RPMI7951 (cell line): ENCODE measurements around the gene POU6F2. TPM values are rescaled to one million over a fixed set of nuclear protein-coding genes. Genes with fewer than 3 reads are reported as not detected.
A peak's percentile ranks its signal among the peaks of the same experiment; 100 is the strongest.
"Not testable (repeated sequence)": the region's sequence is repeated elsewhere in the genome, so short reads cannot be mapped to it uniquely, and the experiment has no call there.

ENCODE experiments used
- DNase-seq: peaks from one replicate; pipeline ENCODE4 v3.0.0-alpha.2; 2012; ENCODE audit warnings: low read depth
- total RNA-seq: library from RNA; depleted of rRNA; stranded (reverse); fragments of >200 nt; shearing (Covaris generic); gene quantifications from 2 replicates; pipeline ENCODE4 v1.2.3, GENCODE V29; 2014

Gene POU6F2
- total RNA-seq, 1 experiment from 2014 or later = not detected

DNA sequence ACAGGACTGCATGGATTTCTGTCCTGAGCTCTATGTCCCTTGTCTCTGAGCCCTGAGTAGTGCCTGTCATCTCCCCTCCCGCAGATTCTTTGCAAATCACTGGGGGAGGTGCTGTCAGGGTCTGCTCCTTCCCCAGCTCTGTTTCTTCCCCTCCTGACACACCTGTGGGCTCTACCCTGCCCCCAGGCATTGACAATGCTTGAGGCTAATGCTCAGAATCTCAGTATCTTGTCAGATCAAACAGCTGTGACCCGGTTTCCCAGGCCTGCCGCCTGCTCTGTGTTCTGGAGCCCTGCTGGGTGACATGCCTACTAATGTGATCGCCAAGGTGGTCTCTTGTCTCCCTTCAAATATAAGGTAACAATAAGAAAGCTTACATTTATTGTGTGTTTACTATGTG is 209.0 kb downstream of the POU6F2 start:
- no peak for DNase-seq

DNA sequence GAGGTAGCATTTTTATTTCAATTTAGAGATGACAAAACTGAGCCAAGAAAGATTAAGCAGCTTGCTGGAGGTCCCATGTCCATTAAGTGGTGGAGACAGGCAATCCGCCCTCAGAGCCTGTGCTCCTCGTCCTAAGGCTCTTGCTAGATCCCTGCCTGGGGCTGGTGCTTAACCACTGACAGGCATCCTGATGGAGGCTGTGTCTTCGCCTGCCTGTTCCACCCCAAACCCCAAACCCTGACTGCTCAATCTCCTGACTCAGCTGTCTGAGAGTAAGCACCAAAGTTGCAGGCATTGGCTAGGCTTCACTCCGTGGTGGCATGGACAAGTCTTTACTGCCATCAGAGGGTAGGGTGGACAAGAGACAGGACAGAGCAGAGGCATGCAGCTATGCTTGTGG is 209.4 kb downstream of the POU6F2 start:
- no peak for DNase-seq

DNA sequence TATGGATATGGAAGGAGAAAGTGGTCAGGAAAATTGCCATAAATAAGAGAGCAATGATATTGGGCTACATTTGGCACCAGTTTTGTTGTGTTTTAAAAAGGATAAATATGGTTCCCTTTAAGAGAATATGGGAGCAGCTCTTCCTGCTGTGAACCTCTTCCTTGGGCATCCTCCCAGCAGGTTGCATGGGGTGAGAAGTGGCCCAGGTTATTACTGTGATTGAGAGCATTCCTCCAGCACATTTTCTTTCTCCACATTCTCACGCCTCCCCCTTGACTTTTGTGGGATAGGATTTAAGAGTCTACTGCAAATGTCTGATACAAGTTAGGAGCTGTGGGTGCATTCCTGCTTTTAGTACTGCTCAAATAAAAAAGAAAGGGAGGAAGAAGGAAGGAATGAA is 214.8 kb downstream of the POU6F2 start:
- DNase-seq = no peak

DNA sequence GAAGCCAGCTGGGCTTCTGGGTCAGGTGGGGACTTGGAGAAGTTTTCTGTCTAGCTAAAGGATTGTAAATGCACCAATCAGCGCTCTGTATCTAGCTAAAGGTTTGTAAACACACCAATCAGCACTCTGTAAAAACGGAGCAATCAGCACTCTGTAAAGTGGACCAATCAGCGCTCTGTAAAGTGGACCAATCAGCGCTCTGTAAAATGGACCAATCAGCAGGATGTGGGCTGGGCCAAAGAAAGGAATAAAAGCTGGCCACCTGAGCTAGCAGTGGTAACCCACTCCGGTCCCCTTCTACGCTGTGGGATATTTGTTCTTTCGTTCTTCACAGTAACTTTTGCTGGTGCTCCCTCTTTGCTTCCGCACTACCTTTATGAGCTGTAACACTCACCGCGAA is 216.7 kb downstream of the POU6F2 start:
- not testable (repeated sequence) for DNase-seq

DNA sequence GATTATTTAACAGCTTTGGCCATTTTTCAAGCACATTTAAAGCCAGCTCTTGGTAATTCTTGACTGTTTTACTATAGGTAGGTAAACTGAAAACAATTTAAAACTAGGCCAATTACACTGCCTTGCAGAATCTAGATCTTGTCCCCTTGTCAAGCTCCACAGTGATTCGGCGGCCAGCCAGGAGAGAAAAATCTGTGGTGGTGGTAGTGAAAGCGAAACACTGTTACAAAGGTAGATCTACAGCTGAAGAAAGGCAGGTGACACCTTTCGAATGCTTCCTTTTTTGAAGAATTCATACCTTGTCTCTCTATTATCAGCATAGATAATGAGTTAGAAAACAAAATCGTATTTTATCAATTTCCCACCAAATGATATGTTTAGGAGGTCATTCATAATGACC is 218.3 kb downstream of the POU6F2 start:
- DNase-seq = no peak

DNA sequence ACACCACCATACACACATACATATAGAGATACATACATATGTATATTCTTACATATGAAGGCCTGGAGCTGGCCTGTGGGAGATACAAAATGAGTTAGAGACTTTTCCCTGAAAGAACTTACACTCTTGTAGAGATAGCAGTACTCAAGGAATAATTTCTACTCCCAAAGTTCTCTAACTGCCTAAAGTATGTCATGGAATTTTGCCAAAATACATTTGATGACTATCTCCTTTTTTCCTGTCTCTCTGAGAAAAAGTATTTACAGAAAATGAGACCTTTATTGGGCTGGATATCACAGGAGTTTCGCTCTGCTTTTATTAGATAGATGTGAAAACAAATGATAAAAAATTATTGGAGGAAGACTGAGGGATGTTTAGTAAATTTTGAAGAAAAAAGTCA is 220.1 kb downstream of the POU6F2 start:
- no peak for DNase-seq

DNA sequence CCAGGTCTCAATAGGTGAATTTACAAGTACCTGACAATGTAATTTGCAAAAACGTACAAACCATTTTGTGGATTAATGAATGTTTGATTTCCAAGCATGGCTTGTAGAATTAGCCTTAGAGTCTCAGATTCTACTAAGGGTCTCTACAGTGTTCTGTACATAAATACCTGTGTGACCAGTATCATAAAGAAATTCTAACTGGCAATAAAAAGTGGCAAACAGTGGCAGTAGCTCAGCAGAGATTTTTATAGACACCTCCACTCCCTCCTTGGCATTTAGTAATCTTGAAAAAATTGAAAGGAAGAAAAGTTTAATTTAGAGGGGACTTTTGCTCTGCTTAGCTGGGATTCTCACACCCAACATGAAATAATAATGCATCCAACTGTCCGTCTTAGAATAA is 220.8 kb downstream of the POU6F2 start:
- no peak for DNase-seq

DNA sequence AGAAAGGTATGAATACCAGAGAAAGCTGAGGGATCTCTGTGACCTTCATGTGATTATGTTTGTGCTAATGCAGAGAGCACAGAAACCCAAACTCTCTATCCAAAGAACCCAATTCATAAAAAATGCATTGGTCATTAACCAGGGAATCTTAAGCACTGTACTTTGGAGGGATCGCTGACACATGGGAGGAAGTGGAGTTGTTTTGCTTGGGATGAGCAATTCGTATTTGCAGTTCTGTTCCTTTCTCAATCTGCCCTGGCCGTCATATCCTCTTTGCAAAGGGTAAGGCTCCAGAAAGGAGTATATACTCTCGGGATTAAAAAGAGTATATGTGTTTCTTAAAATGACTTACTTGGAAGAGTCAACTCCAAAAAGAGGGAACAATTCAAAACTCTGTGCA is 221.3 kb downstream of the POU6F2 start:
- no peak for DNase-seq

DNA sequence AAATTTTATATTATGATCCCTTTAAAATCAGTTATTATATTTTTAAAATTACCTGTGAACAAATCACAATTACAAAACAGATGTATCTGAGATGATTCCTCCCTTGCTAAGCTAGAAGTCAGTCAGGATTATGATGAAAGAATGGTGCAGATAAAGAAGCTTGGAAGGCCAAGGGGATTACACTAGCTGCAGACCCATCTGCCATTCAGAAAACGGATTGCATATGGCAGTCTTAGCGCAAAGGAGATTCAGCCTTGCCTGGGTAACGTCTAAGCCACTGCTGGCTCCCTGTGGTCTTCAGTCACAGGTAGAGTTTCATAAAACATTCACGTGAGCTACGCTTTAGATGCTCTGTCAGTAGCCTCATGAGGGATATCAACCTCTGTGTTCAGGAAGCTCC is 222.2 kb downstream of the POU6F2 start:
- DNase-seq = no peak

DNA sequence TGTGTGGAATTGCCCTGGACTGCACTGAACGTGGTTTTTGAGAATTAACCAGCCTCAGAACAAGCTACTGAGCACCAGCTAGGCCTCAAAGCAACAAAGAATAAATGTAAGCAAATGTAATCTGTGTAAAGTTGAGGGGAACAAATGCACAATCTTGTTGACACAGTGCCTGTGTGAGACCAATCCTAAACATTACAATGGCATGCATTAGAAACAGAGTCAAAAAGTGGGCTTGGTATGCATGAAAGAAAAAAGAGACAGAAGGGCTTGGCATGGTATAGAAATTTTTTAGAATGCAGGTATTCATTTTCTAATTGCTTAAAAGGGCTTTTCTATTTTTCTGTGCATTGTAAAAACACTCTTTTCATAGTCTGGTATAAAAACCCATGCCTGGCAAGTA is 224.3 kb downstream of the POU6F2 start:
- DNase-seq = no peak

DNA sequence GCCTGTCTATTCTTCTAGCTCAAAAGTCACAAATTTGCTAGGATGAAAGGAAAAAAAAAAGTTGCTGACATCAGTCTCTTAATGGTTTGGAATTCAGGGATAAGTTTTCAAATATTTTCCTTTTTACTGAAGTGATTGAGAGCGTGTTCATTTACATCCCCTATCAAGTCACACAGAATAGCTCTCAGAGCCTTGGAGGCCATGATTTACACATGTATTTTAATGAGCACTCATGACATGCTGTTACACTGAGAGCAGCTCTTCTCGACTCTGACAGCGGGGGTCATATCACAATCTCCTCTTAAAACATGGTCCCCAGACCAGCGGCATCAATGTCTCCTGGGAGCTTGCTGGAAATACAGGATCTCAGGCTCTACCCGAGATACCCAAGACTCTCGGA is 232.7 kb downstream of the POU6F2 start:
- no peak for DNase-seq

DNA sequence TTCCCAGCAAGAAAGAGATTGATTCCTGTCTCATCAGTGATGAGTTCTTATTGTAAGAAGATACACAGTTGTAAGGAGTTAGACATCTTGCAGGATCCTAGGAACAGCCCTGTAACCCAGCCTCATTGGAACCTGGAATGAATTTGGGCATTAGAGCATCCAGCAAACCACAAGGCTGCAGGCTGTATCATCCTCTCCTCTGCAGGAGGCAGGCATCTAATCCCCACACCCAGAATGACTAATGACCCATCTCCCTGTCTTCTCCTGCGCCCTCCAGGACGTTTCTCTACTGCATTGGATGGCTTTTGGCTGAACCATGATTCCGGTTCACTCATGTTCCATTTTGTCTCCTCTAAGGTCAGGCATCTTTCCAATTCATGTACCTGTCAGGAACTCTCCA is 233.9 kb downstream of the POU6F2 start:
- DNase-seq = no peak

DNA sequence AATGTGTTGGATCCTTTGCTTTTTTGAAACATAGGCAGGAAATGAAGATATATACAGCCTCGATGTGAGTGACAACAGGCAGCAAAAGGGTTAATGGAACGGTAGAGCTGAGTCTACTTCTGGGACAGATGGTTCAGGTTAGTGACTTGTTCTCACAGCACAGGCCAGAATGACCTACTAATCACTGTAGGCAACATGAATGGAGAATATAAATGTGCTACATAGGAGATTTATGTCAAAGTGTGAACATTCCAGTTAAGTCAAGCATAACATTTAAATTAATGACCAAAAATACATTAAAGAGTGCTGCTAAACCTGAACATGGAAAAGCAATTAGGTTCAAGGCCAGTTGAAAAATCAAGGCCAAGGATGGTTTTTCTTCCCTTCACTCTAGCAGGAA is 235.2 kb downstream of the POU6F2 start:
- no peak for DNase-seq

DNA sequence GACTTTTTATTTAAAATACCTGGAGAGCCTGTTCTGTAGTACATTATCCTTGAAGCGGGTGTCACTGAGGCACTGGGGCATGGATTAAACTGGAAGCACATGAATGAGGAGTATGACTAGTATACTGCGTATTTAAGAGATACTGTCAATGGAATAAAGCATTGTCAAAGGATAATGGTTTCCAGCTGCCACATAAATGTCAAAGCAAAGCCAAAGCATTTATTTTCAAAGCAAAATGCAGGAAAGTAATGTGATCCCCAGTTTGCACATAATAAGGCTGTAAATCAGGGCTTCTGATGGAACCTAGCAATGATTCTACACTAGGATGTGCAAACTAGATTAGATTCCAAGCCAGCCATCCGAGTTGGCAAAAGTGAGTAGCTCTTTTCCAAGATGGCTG is 240.1 kb downstream of the POU6F2 start:
- no peak for DNase-seq

DNA sequence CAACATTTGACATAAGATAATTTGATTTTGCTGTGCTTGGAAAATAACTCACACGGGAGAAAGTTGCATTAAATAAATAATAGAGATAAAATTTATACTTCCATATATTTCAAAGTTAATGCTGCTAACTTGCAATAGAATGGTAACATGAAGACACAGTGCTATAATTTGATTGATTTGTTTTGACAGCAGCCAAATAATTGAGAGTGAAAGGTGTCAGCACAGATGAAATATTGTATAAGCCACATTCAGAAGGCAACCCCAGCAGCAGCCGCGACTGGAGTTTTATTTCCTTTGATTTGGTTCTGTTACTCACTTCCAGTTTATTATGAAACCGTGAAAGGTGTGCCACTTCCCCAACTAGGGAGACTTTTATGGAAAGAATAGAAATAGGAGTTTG is 242.2 kb downstream of the POU6F2 start:
- DNase-seq = no peak

DNA sequence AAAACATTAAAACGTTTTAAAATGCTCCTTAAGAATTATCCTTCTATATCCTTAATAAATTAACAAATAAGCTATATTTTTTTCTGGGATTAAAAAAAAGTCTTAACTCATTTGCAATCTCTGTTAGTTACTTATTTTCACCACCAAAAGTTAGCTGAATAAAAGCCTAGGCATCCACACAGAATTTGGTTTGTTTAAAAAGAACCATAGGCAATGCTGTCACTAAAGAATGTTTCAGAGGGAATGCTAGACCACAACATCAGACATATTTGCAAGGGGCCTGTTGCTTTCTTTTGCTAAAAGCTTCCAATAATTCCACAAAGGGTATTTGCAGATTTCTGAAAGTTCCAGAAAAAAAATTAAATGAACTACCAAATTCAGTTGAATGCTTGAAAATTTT is 244.2 kb downstream of the POU6F2 start:
- no peak for DNase-seq

DNA sequence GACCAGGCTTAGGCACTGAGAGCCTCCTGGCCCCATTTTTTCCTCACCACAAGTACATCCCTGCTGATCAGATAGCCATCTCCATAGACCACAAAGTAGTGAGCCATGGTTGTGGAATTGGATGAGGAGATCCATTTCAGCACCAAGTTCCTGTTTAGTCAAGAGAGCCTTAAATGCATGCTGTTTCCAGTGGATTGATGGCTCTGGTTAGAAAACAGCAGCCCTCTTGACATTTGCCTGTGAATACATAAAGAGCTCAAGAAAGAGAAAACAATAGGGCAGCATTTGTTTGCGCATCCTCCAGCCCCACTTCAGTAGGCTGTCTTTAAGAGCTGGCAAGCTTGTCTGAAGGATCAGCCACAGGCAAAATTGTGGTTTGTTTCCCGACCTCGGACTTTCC is 251.2 kb downstream of the POU6F2 start:
- DNase-seq = peak; percentile 70

DNA sequence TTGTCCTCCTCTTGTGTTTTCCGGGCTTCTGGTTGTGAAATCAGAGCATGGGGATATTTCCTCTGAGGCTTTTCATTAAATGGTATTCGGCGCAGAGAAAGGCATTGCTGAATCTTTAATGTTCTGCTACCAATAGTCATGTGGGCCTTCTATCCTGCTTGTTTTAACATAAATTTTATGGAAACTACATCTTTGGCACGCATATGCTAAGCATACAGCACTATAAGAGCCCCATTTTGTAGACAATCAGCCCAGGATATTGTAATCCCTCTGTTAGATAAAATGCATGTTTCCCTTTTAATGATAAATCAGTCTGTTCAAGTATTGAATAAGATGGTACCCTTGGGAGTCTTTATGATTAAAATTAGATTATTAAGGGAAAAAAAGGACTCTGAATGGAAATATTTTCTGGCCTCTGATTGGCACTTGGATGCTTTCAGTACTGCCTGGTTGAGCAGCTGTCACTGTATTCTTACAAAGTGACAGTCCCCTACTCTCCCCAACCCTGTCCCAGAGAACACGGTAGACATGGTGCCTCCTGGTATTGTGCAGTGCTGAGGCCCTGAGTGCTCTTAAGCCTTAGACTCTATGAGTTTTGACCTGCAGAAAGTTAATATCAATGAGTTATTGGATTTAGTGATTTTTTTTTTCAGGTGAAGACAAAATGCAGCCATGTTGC is 256.3 kb downstream of the POU6F2 start:
- no peak for DNase-seq

DNA sequence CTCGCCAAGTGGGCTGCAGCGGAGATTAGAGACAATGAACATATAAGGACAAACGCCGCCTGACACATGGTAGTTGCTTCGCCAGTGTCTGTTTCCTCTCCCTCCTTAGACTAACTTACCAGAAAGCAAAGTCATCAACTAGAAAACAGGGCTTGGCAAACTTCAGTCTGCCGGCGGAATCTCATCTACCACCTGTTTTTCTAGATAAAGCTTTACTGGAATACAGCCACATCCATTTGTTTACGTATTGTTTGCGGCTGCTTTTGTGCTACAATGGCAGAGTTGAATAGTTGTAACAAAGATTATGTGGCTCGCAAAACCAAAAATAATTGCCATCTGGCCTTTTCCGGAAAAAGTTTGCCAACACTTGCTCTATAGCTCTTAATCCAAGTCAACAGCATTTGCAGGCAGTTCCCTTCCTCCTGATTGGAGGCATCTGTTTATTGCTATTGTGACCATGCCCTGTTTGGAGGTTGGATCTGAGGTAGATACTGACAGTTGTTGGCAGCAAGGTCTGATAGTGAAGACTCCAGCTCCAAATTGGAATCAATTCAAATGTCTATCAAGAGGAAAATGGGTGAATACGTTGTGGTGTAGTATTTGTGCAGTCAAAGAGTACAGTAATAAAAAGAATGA is 260.6 kb downstream of the POU6F2 start:
- no peak for DNase-seq

DNA sequence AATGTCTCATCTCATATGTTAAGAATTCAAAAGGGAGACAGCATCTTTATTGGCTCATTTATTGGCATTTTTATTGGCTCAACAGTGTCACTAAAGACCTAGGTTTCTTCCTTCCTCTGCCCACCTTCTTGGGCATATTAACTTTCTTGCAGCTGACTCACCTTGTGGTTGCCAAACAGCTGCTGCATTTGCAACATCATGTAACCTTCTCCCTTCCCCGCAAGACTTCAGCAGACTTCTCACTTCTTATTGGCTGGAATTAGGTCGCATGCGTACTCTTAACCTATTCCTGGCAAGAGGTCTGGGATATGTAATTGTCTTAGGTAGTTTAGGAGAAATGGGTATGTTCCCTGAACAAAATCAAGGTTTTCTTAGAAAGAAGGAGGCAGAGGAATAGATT is 263.2 kb downstream of the POU6F2 start:
- DNase-seq = no peak

DNA sequence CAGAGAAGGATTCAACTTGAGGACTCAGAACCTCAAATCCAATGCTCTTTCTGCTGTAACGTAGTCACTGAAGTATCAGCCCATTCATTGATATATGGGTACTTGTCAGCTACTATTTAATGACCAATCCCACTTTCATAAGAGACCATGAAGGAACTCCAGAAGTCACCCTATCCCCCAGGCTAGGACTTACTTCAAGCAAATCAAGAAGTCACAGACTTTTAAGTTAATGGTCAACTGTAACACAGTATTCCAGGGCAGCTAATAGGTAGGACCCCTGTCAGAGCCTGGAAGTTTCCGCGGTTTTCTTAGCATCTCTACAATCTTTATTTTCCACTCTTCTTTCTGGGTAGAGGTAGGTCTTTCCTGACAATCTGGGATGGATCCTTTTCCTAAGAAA is 269.9 kb downstream of the POU6F2 start:
- no peak for DNase-seq

DNA sequence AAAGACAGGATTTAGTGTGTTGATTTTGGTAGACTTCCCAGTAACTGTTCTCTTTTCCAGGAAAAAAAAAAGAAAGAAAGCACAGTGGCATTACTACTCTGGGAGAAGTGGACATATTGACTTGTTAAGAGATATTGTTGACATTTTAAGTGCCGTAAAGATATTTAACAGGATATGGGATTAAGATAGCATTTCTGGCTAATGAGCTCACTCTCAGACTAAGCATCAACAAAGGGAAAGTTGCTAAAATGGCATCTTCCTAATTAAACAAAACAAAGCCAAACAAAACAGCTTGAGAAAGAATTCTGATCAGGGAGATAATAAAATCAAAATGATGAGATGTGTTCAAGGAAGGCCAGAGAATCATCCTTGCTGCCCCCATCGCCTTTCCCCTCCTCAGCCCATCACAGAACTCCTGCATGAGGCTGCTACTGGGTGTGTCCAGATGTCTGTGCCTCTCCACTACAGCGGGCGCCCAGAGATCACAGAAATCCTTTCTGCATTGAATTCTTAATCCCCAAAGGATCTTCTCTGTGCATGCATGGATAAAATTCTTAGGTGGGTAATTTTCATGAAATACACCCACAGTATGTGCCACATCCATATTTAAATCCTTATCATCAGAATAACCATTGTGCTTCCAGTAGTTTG is 270.5 kb downstream of the POU6F2 start:
- DNase-seq = no peak

DNA sequence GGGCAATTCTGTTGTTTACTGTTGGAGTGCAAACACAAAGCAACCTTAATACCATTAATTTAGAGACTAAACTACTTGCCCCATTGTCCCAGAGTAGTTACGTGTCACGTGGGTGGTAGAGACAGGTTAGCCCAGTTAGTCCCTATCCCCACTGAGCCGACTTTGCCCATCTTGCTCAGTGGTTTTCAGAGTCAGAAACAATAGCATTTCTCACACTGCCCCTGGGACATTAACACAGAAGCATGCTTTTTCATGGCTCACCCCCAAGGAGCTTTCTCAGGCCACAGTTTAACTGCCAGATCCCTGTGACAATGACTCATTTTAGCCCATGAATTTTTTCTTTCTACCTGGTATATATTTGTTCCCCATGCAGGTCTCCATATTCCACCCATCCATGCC is 271.0 kb downstream of the POU6F2 start:
- no peak for DNase-seq
